ENCODE data around the gene TMED8. TPM values are rescaled to one million over a fixed set of nuclear protein-coding genes. Genes with fewer than 3 reads are reported as not detected.
A peak's percentile ranks its signal among the peaks of the same experiment; 100 is the strongest.
"Not testable (repeated sequence)": the region's sequence is repeated elsewhere in the genome, so short reads cannot be mapped to it uniquely, and the experiment has no call there.

Gene TMED8
- total and polyA plus RNA-seq, 2 donors from 2014 or later, result 6.7 to 17.1 TPM

DNA sequence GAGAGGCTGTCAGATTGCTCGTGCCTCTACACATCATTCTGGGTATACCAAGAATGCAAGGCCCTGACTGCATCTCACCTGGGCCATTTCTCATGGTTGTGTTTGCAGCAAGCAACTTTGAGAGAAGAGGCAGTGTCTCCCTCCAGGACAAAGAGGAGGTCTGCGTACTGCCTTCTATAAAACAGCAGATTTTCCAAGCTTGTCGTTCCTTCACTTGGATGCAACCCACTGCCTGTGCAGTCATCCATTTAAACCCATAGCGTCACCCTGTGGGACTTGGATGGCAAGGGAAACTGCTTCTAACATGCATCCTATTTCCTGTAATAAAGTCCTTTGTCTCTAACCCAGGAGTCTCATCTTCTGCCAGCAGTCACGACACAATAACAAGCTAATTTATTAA, 57.5 kb downstream of the TMED8 start:
- H3K27me3 ChIP-seq (ENCODE audit: control insufficient read depth, insufficient read depth, low read length), result no peaks in the 10 kb centered on the region
- H3K9me3 ChIP-seq (ENCODE audit: control insufficient read depth in 2 of 3, insufficient read depth in 1 of 3, low read length in 3 of 3), result no peaks in the 10 kb centered on the region
- H3K9ac ChIP-seq (ENCODE audit: low read length in 3 of 3), result no peak overlapping the region
- no peak for FAIRE-seq
- TF ChIP-seq, protein P1, sequence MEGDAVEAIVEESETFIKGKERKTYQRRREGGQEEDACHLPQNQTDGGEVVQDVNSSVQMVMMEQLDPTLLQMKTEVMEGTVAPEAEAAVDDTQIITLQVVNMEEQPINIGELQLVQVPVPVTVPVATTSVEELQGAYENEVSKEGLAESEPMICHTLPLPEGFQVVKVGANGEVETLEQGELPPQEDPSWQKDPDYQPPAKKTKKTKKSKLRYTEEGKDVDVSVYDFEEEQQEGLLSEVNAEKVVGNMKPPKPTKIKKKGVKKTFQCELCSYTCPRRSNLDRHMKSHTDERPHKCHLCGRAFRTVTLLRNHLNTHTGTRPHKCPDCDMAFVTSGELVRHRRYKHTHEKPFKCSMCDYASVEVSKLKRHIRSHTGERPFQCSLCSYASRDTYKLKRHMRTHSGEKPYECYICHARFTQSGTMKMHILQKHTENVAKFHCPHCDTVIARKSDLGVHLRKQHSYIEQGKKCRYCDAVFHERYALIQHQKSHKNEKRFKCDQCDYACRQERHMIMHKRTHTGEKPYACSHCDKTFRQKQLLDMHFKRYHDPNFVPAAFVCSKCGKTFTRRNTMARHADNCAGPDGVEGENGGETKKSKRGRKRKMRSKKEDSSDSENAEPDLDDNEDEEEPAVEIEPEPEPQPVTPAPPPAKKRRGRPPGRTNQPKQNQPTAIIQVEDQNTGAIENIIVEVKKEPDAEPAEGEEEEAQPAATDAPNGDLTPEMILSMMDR (IDR thresholded peaks at IDR 0.05; ENCODE audit: borderline replicate concordance, extremely low read depth, insufficient read depth), result no peak
- intact Hi-C loops (cut with DNase I), result loop anchor here (10.0 kb wide), 1 partner anchor 445 kb away; no protein-coding TSS in a partner anchor
- H3K27ac ChIP-seq (ENCODE audit: low read depth in 2 of 2, low read length in 2 of 2), result no peak overlapping the region
- DNase-seq, result peak in 3 of 5 donors; percentile 45 to 72 (median 65)
- H3K36me3 ChIP-seq (ENCODE audit: control insufficient read depth in 2 of 3, insufficient read depth in 3 of 3, low read length in 3 of 3), result no peaks in the 10 kb centered on the region
- peaks cover 3 to 18% (median 13%) of the 10 kb centered on the region in 3 donors for H3K4me1 ChIP-seq (ENCODE audit: control insufficient read depth in 2 of 3, insufficient read depth in 2 of 3, low read depth in 1 of 3, low read length in 3 of 3)
- H3K4me3 ChIP-seq (ENCODE audit: low read length in 3 of 3), result peak overlapping the region in 2 of 3 donors; percentile 15 to 90

DNA sequence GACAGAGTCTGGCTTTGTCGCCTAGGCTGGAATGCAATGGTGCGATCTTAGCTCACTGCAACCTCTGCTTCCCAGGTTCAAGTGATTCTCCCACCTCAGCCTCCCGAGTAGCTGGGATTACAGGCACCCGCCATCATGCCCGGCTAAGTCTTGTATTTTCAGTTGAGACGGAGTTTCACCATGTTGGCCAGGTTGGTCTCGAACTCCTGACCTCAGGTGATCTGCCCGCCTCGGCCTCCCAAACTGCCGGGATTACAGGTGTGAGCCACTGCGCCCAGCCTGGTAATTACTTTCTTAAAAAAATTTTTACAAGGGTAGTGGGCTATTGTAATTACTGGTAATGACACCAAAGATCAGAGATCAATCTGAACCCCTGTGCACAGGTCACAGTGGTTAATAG, 58.1 kb downstream of the TMED8 start:
- intact Hi-C loops (cut with DNase I), result loop anchor here (10.0 kb wide), 1 partner anchor 444 kb away; no protein-coding TSS in a partner anchor

DNA sequence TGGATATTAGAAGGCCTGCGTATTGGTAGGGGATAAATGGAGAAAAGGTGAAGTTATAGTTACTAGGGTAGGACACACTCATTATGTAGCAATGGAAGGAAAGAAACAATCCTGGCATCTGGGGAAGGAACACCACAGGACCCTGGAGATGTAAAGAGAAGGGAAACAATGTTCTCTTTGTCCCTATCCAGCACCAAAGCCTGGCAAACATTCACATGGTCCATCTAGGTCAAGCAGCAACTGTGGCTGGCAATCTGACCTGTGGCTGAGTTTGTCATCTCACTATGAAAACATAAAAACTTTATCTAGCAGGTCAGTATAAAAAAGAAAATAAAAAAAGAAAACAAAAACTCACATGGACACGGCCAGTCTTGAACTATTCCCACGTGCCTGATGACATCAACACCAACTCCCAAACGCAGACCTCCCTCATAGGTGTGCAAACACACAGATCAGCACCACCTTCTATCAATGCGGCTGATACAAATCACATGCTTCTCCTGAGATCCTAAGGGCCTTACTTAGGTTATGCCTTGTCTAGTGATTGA, 58.8 kb downstream of the TMED8 start:
- intact Hi-C loops (cut with DNase I), result loop anchor here (10.0 kb wide), 1 partner anchor 443 kb away; no protein-coding TSS in a partner anchor

More for the DNA sequence above, 58.1 kb downstream of the TMED8 start:
- H3K27ac ChIP-seq (ENCODE audit: low read depth in 2 of 2, low read length in 2 of 2); DNase-seq; H3K9me3 ChIP-seq (ENCODE audit: control insufficient read depth in 2 of 3, insufficient read depth in 1 of 3, low read length in 3 of 3); H3K4me3 ChIP-seq (ENCODE audit: low read length in 3 of 3); H3K36me3 ChIP-seq (ENCODE audit: control insufficient read depth in 2 of 3, insufficient read depth in 3 of 3, low read length in 3 of 3); H3K27me3 ChIP-seq (ENCODE audit: control insufficient read depth, insufficient read depth, low read length); H3K9ac ChIP-seq (ENCODE audit: low read length in 3 of 3); FAIRE-seq: not testable (repeated sequence)
- H3K4me1 ChIP-seq (ENCODE audit: control insufficient read depth in 2 of 3, insufficient read depth in 2 of 3, low read depth in 1 of 3, low read length in 3 of 3), result peaks cover 3 to 24% (median 15%) of the 10 kb centered on the region in 3 donors

DNA sequence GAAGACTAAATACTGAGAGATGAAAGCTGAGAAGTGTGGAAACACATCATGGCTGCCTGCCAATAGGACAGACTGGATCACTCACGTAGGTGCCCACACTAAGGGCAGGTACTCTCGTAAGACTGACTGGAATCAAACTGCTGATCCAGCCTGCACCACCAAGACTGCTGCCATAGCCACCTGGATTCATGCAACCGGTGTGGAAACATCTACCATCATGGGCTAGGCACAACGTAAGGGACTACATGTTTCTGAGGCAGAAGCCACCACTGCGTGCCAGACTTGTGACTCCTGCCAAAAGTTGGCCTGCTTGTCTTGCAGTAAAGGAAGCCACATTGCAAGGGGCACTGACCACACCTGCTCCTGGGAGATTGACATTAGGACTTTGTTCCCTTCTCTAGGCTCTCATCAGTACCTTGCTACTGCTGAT, 60.0 kb downstream of the TMED8 start:
- FAIRE-seq, result no peak
- H3K36me3 ChIP-seq (ENCODE audit: control insufficient read depth in 2 of 3, insufficient read depth in 3 of 3, low read length in 3 of 3), result no peaks in the 10 kb centered on the region
- TF ChIP-seq, protein P1 (IDR thresholded peaks at IDR 0.05; ENCODE audit: borderline replicate concordance, extremely low read depth, insufficient read depth), result no peak
- H3K9ac ChIP-seq (ENCODE audit: low read length in 3 of 3), result peak overlapping the region in 1 of 3 donors; percentile 13
- H3K27me3 ChIP-seq (ENCODE audit: control insufficient read depth, insufficient read depth, low read length), result no peaks in the 10 kb centered on the region
- intact Hi-C loops (cut with DNase I), result loop anchor here (10.0 kb wide), 1 partner anchor 442 kb away; no protein-coding TSS in a partner anchor
- DNase-seq, result no peak
- H3K27ac ChIP-seq (ENCODE audit: low read depth in 2 of 2, low read length in 2 of 2), result no peak overlapping the region
- H3K4me3 ChIP-seq (ENCODE audit: low read length in 3 of 3), result no peak overlapping the region
- peaks cover 0 to 18% (median 10%) of the 10 kb centered on the region in 3 donors for H3K4me1 ChIP-seq (ENCODE audit: control insufficient read depth in 2 of 3, insufficient read depth in 2 of 3, low read depth in 1 of 3, low read length in 3 of 3)
- no peaks in the 10 kb centered on the region for H3K9me3 ChIP-seq (ENCODE audit: control insufficient read depth in 2 of 3, insufficient read depth in 1 of 3, low read length in 3 of 3)

More for the DNA sequence above, 58.8 kb downstream of the TMED8 start:
- no peak for FAIRE-seq
- H3K9me3 ChIP-seq (ENCODE audit: control insufficient read depth in 2 of 3, insufficient read depth in 1 of 3, low read length in 3 of 3), result no peaks in the 10 kb centered on the region
- H3K4me3 ChIP-seq (ENCODE audit: low read length in 3 of 3), result no peak overlapping the region
- TF ChIP-seq, protein P1 (IDR thresholded peaks at IDR 0.05; ENCODE audit: borderline replicate concordance, extremely low read depth, insufficient read depth), result no peak
- no peak overlapping the region for H3K27ac ChIP-seq (ENCODE audit: low read depth in 2 of 2, low read length in 2 of 2)
- H3K27me3 ChIP-seq (ENCODE audit: control insufficient read depth, insufficient read depth, low read length), result no peaks in the 10 kb centered on the region
- peaks cover 3 to 24% (median 15%) of the 10 kb centered on the region in 3 donors for H3K4me1 ChIP-seq (ENCODE audit: control insufficient read depth in 2 of 3, insufficient read depth in 2 of 3, low read depth in 1 of 3, low read length in 3 of 3)
- no peaks in the 10 kb centered on the region for H3K36me3 ChIP-seq (ENCODE audit: control insufficient read depth in 2 of 3, insufficient read depth in 3 of 3, low read length in 3 of 3)
- DNase-seq, result no peak
- H3K9ac ChIP-seq (ENCODE audit: low read length in 3 of 3), result no peak overlapping the region
